HepG2 (cell line): ENCODE measurements around the gene STK4. TPM values are rescaled to one million over a fixed set of nuclear protein-coding genes. Genes with fewer than 3 reads are reported as not detected.

Experiments
- ATAC-seq: fragments of 200-7000 bp; cut with Tn5 transposase; 3 replicates; pipeline ENCODE4 v1.9.1; 2020; ENCODE audit warnings: mild to moderate bottlenecking, moderate library complexity
- BruUV-seq: library from RNA; stranded (reverse); fragments of 400-500 nt; replicated peaks from 2 replicates; lab custom pipeline; 2021; lab: Mats Ljungman, UMichigan
- CTCF ChIA-PET: fragments of 300-600 bp; formaldehyde crosslinking; extraction: SDS; loops from one replicate; lab custom pipeline; 2021; ENCODE audit warnings: low total read pairs, inconsistent platforms, low intra/inter-chr PET ratio; lab: Yijun Ruan, JAX
- POLR2A ChIA-PET: fragments of 350-600 bp; sonication (Branson Sonifier 250); formaldehyde crosslinking; loops from one replicate; lab custom pipeline; 2020; ENCODE audit warnings: antibody characterized with exemption, inconsistent platforms; lab: Yijun Ruan, JAX
- DNase-seq: peaks from one replicate; pipeline ENCODE4 v3.0.0-alpha.2; 2015; ENCODE audit warnings: low spot score
- FAIRE-seq: peaks from 3 replicates; lab custom pipeline; 2011; peaks lifted over from hg19 to GRCh38; lab: Jason Lieb, UNC
- H2AFZ ChIP-seq: one replicate; pipeline ENCODE4 v1.6.1; 2011; ENCODE audit warnings: low read length, inconsistent platforms
- H3K27ac ChIP-seq: fragments of 300-600 bp; 3 replicates; pipeline ENCODE4 v1.8.0; 2011; ENCODE audit warnings: mixed run types, mild to moderate bottlenecking, mixed read lengths, low read length, inconsistent platforms; ENCODE audit not compliant: insufficient read depth; ENCODE audit errors: extremely low read length
- H3K27me3 ChIP-seq, 2 experiments: fragments of 200-600 bp in 1 of 2; 2 replicates in 1 of 2; 3 replicates in 1 of 2; pipeline versions ENCODE4 v1.6.0 to v1.8.0; 2011; ENCODE audit warnings: low read length in 2 of 2, mild to moderate bottlenecking in 2 of 2, moderate library complexity in 2 of 2, inconsistent platforms in 1 of 2; ENCODE audit not compliant: insufficient read depth in 2 of 2, control insufficient read depth in 1 of 2
- H3K36me3 ChIP-seq, 2 experiments: fragments of 200-600 bp in 1 of 2; replicated peaks in 1 of 2; 2 replicates in 1 of 2; 3 replicates in 1 of 2; pipeline versions ENCODE4 v1.5.1 to v1.8.0; 2011; ENCODE audit warnings: low read length in 2 of 2, inconsistent platforms in 1 of 2; ENCODE audit not compliant: insufficient read depth in 2 of 2, control insufficient read depth in 1 of 2
- H3K4me1 ChIP-seq: 2 replicates; pipeline ENCODE4 v1.5.1; 2012; ENCODE audit warnings: low read length, inconsistent platforms; ENCODE audit not compliant: insufficient read depth
- H3K4me2 ChIP-seq: 2 replicates; pipeline ENCODE4 v1.6.0; 2011; ENCODE audit warnings: low read depth, low read length, inconsistent platforms
- H3K4me3 ChIP-seq, 3 experiments: fragments of 200-600 bp in 1 of 3; sonication (generic), shearing (Covaris generic) in 1 of 3; replicated peaks in 1 of 3; 2 replicates each; pipeline ENCODE4 v1.5.1; 2011 to 2016; ENCODE audit warnings: low read length in 3 of 3, inconsistent platforms in 2 of 3, low read depth in 2 of 3, mild to moderate bottlenecking in 2 of 3, control low read depth in 1 of 3, mixed read lengths in 1 of 3; ENCODE audit not compliant: insufficient read depth in 1 of 3
- H3K79me2 ChIP-seq: one replicate; pipeline ENCODE4 v1.6.1; 2011; ENCODE audit warnings: low read length, inconsistent platforms; ENCODE audit not compliant: insufficient read depth
- H3K9ac ChIP-seq: 2 replicates; pipeline ENCODE4 v1.6.0; 2011; ENCODE audit warnings: mild to moderate bottlenecking, low read depth, low read length, inconsistent platforms; ENCODE audit not compliant: insufficient read depth
- H3K9me3 ChIP-seq: 2 replicates; pipeline ENCODE4 v1.5.1; 2012; ENCODE audit warnings: mild to moderate bottlenecking, low read length
- H4K20me1 ChIP-seq: 2 replicates; pipeline ENCODE4 v1.6.0; 2011; ENCODE audit warnings: inconsistent platforms, mild to moderate bottlenecking, low read length, moderate library complexity; ENCODE audit not compliant: insufficient read depth
- CBX1 ChIP-seq: IDR thresholded peaks from one replicate; pipeline ENCODE4 v1.6.1; 2016; ENCODE audit warnings: antibody characterized with exemption, low read depth
- NAIF1 ChIP-seq: sonication (generic); formaldehyde crosslinking; IDR thresholded peaks from 2 replicates; pipeline ENCODE4 v1.5.0; 2020; ENCODE audit warnings: mild to moderate bottlenecking, missing genetic modification reagents, borderline replicate concordance
- TAF15 ChIP-seq: fragments of 200-400 bp; formaldehyde crosslinking; IDR thresholded peaks from one replicate; pipeline ENCODE4 v1.6.1; 2018; ENCODE audit warnings: mild to moderate bottlenecking, low read depth, low read length; ENCODE audit not compliant: poor library complexity, severe bottlenecking
- TFE3 ChIP-seq: IDR thresholded peaks from 2 replicates; pipeline ENCODE4 v1.6.1; 2016
- ZBTB20 ChIP-seq: sonication (generic); formaldehyde crosslinking; IDR thresholded peaks from 2 replicates; pipeline ENCODE4 v1.8.1; 2023; ENCODE audit warnings: missing genetic modification reagents, low read depth, mild to moderate bottlenecking, borderline replicate concordance
- ZFP91 ChIP-seq: sonication (generic); formaldehyde crosslinking; IDR thresholded peaks from 2 replicates; pipeline ENCODE4 v1.9.0; 2022; ENCODE audit warnings: missing genetic modification reagents, mild to moderate bottlenecking, borderline replicate concordance
- ZNF274 ChIP-seq: sonication (generic); formaldehyde crosslinking; IDR thresholded peaks from 2 replicates; pipeline ENCODE4 v1.5.1; 2020; ENCODE audit warnings: mild to moderate bottlenecking, missing genetic modification reagents
- ZNF687 ChIP-seq: sonication (generic); formaldehyde crosslinking; IDR thresholded peaks from 2 replicates; pipeline ENCODE4 v1.5.1; 2020; ENCODE audit warnings: mild to moderate bottlenecking, missing genetic modification reagents, moderate library complexity
- WGBS: methylation state at CpG from one replicate; pipeline ENCODE4 v1.1.6; 2017; ENCODE audit warnings: low lambda C conversion rate; 5-methylcytosine and 5-hydroxymethylcytosine counted together
- in situ Hi-C: cut with HindIII; loops from 2 replicates; pipeline ENCODE4 v1.10.0; 2017; ENCODE audit warnings: low pct_unique_long_range_greater_than_20kb; ENCODE audit not compliant: extremely low pct_ligation_motif_present
- intact Hi-C: fragments of 100-400 bp; cut with micrococcal nuclease; formaldehyde crosslinking; loops from one replicate; pipeline ENCODE4 v1.10.0; 2022; ENCODE audit not compliant: unreplicated experiment
- polyA plus RNA-seq, 8 experiments: library from polyadenylated mRNA; depleted of rRNA in 3 of 8; stranded (reverse) in 7 of 8; unstranded in 1 of 8; fragments of >200 nt; fragmentation: Illumina TruSeq in 4 of 8; extraction: Trizol in 4 of 8; gene quantifications; 2 replicates each; pipeline versions ENCODE4 v1.2.1 to v1.2.3, GENCODE V29; 2011 to 2016; ENCODE audit warnings: low read depth in 4 of 8, missing spikeins in 1 of 8, mixed read lengths in 1 of 8; ENCODE audit not compliant: insufficient read depth in 1 of 8
- total RNA-seq, 5 experiments: library from RNA; depleted of rRNA; stranded (reverse); fragments of >200 nt; fragmentation: Illumina TruSeq; extraction: Trizol; gene quantifications; 2 replicates each; pipeline ENCODE4 v1.2.3, GENCODE V29; 2016; ENCODE audit warnings: low read depth in 1 of 5

STK4 gene
- total and polyA plus RNA-seq, 2 of the 13 experiments (the other 11 are each of a cell fraction or from before 2014, with no cell fraction given) = 25.6 to 38.3 TPM

- Histone ChIP-seq H3K4me1 (peaks cover 10% of the 10 kb centered on the region), H3K9me3 (no peaks in the 10 kb centered on the region), H3K9ac (no peak overlapping the region), H3K79me2 (no peaks in the 10 kb centered on the region), H3K27me3 (peaks cover 7 to 30% of the 10 kb centered on the region in 2 experiments; a peak in 2 of 5 replicates), H2AFZ (no peak overlapping the region), H3K4me2 (no peak overlapping the region), H3K36me3 (no peaks in the 10 kb centered on the region), H3K27ac (no peak overlapping the region), H3K4me3 (no peak overlapping the region)
- POLR2A ChIA-PET = no interaction called here
- BruUV-seq = no TSS peak
- ATAC-seq = no peak
- DNase-seq = no peak
- FAIRE-seq = no peak
- intact Hi-C loops (loop anchor here (5.0 kb wide), 1 partner anchor 98 kb away; no protein-coding TSS in a partner anchor), in situ Hi-C loops (no loop called here)
- TF ChIP-seq TFE3 (CRISPR knock-in tag) = no peak
- peak; percentile 23; the same call in 1 of the 2 replicates for TF ChIP-seq ZNF687 (CRISPR knock-in tag)
- no peak for TF ChIP-seq NAIF1 (CRISPR knock-in tag)
- peak; percentile 20; the same call in 1 of the 2 replicates for TF ChIP-seq ZFP91
- TF ChIP-seq CBX1 = no peak
- TF ChIP-seq ZNF274 (CRISPR knock-in tag) = 0 out of 2 replicates have a peak, but pooled peaks have one; percentile 22
- TF ChIP-seq TAF15 = no peak
- TF ChIP-seq ZBTB20 (CRISPR knock-in tag) = no peak
- TF ChIP-seq, all 625 proteins: peak for 3
- CTCF ChIA-PET = no interaction called here
- WGBS = 69% methylated on average over 11 of the region's 11 CpGs
- H4K20me1 ChIP-seq = no peaks in the 10 kb centered on the region
These were observed 144.0 kb downstream of the STK4 start for GRCh38 chr20:45110301-45110700.
